NB4 (cell line): ENCODE data around the gene MMAB.

Experiments used
- MYC ChIP-seq: IDR thresholded peaks from 2 replicates; pipeline ENCODE4 v1.6.1; 2011; ENCODE audit warnings: low read depth, low read length
- POLR2A ChIP-seq: IDR thresholded peaks from 2 replicates; pipeline ENCODE4 v1.6.1; 2011; ENCODE audit warnings: mild to moderate bottlenecking; ENCODE audit not compliant: insufficient read length; ENCODE audit errors: extremely low read depth
- TF ChIP-seq, protein P1 (sequence below): IDR thresholded peaks from one replicate; pipeline ENCODE4 v1.5.1; 2012; ENCODE audit warnings: low read depth, low read length
- TF ChIP-seq, protein P2 (sequence below): IDR thresholded peaks from 2 replicates; pipeline ENCODE4 v1.6.1; 2011; ENCODE audit warnings: low read depth, low read length

DNA sequence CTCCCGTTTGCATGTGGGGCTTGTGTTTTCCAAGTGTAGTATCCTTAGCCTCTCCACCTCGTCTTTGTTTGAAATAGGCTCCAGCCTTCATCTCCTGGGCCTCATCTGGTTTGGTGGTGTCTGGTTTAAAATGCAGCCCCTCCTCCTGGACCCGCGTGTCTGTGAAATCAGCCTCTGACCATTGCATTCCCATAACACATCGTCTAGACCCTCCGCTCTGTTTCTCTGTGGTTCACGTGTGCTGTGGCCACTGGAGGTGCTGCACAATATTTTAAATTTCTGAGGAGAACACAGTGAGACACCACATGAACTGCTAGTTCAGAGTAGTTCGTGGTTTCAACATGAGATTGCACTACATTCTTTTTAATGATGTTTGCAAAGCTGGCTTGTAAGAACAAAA lies 60.3 kb downstream of the MMAB start:
- TF ChIP-seq, protein P1, sequence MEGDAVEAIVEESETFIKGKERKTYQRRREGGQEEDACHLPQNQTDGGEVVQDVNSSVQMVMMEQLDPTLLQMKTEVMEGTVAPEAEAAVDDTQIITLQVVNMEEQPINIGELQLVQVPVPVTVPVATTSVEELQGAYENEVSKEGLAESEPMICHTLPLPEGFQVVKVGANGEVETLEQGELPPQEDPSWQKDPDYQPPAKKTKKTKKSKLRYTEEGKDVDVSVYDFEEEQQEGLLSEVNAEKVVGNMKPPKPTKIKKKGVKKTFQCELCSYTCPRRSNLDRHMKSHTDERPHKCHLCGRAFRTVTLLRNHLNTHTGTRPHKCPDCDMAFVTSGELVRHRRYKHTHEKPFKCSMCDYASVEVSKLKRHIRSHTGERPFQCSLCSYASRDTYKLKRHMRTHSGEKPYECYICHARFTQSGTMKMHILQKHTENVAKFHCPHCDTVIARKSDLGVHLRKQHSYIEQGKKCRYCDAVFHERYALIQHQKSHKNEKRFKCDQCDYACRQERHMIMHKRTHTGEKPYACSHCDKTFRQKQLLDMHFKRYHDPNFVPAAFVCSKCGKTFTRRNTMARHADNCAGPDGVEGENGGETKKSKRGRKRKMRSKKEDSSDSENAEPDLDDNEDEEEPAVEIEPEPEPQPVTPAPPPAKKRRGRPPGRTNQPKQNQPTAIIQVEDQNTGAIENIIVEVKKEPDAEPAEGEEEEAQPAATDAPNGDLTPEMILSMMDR = no peak
- no peak for TF ChIP-seq POLR2A
- TF ChIP-seq, protein P2, sequence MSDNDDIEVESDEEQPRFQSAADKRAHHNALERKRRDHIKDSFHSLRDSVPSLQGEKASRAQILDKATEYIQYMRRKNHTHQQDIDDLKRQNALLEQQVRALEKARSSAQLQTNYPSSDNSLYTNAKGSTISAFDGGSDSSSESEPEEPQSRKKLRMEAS = no peak
- TF ChIP-seq MYC = no peak
